NCI-H510A (cell line): ENCODE measurements around the gene CILP2.

Source experiments
- DNase-seq: peaks from one replicate; lab custom pipeline; 2025; lab: John Stamatoyannopoulos, UW

The CILP2 gene

DNA sequence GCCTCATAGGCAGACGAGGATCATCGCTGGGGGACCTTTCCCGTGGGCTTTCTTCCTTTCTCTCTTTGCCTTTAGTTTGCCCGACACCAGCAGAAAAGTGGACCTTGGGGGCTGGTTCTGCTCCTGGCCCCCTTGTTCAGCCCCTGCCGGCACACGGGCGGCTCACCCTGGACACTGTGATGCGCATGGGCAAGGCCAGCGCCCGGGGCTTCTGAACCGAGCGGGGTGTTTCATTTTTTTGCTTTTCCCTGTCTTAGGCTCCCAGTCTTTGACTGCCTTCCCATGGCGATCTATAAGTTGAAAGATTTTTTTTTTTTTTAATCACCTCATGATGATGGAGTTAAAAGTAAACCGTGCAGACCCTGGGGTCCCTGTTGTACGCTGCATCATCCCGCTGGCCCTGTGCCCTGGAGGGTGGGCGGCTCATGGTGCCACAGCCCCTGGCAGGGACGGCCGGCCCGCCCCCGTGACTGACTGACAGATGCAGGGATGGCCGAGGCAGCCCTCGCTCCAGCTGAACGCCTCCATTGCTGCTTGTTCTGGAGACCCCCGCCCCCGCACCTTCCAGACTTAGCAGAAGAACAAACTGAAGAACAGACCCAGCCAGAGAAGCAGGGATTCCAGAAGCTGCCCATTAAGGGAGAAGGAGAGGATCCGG, 32.3 kb upstream of the CILP2 start:
- no peak for DNase-seq

DNA sequence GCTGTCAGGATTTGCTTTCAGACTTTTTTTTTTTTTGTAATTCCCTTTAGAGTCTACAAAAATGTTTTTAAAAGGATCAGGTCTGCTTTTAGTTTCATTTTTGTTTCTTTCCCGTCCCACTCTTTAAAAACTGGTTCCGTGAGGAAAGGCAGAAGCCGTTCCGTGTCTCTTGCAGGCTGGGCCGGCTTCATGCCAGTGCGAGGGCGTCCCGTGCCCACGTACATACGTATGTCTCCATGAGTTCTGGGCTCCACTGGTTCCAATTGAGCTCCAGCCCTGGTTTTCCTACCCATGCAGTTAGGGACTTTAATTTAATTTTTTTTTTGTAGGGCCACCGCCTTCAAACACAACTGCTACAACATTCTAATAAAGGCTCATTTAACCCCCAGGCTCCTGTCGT, 31.5 kb upstream of the CILP2 start:
- no peak for DNase-seq

DNA sequence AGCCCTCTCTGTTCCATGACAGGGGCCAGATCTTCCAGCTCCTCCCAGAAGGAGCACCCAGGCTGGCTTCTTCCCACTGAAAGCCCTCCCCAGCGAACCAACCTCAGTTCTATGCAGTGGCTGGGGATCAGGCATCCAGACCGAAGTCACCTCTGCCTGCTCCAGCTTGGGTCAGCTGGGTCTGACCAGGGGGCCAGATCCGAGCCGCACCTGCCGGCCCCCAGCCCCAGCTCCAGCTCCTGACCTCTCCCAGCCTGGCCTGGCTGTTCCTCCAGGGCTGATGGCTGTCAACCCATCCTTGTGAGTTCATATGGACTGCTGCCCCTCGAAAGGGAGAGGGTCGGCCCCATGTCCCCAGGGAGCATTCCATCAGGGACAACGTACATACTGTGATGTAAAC, 30.7 kb upstream of the CILP2 start:
- DNase-seq = no peak

GRCh38 chr19:19508217-19508616, 29.8 kb upstream of the CILP2 start:
- DNase-seq = no peak

DNA sequence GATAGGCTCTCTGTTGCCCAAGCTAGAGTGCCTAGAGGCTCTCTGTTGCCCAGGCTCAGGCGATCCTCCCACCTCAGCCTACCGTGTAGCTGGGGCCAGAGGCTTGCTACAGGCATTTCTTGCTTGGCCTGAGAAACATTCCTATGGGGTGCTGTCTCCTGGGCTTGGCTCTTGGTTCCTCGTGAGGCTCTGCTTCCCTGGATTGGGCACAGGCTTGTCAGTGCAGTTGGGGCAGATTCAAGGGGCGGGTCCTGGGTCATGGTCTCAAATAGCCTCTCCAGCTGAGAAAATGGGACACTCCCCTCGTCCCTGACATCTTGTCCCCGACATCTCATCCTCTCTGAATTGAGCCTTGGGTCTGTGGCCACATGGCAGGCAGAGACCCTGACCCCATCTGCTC, 27.6 kb upstream of the CILP2 start:
- no peak for DNase-seq

GRCh38 chr19:19513682-19514081, 24.4 kb upstream of the CILP2 start:
- no peak for DNase-seq

DNA sequence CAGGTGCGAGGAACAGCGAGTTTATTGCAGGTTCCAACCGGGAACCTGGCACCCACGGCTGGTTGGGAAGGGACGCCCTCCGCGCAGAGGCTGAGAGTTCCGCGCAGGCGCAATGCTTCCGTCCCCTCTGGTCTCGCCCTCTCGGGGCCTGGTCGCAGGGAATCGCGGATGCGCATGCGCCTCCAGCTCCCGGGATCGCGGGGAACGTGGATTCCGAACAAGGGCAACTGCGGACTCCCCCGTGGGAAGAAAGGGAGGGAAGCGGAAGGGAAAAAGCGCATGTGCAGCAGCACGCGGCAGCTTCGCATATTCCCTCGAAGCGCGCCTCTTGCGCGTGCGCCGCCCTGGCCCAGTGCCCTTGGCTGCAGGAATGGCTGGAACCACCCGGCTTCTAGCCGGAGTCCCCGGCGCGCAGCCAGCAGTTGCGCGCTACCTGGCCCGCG, 23.8 kb upstream of the CILP2 start:
- DNase-seq = no peak

DNA sequence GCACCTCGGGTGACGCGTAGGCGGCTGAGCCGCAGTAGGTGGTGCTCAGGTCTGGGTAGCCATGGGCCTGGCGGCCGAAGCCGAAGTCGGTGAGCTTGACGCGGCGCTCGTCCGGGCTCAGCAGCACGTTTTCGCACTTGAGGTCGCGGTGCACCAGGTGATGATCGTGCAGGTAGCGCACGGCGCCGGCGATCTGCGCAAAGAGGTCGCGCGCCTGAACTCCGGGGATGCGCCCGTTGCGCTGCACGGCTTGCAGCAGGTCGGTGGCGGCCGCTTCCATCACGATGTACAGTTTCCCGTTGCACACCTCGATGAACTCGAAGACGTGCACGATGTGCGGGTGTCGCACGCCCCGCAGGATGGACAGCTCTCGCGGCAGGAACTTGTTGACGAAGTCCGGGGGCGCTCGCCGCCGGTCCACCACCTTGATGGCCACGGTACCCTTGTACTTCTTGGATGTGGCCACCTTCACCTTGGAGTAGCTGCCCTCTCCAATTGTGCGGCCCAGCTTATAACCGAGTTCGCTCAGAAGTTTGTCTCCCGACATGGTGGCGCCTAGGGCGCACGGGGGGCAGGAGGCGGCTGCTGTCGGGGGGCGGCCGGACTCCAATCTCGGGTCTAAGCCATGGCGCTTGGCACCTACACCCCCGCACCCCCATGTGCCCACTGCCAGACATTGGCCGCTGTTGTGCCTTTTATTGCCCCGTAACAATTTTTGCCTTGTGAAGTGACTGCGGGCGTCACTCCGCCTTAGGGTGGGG, 23.0 kb upstream of the CILP2 start, which contains the start of gene TSSK6:
TSS of gene TSSK6 (minus strand) at position 668 of the 761 bp plus-strand sequence. CDS start at position 547, 121 bp downstream.
- no peak for DNase-seq

GRCh38 chr19:19515642-19516519, 22.2 kb upstream of the CILP2 start, which contains the start of gene NDUFA13:
TSS of gene NDUFA13 (plus strand) at chr19:19516225. CDS start at chr19:19516239, 14 bp downstream.
- peak; percentile 80 for DNase-seq

GRCh38 chr19:19517235-19517619, 20.8 kb upstream of the CILP2 start:
- DNase-seq = no peak

DNA sequence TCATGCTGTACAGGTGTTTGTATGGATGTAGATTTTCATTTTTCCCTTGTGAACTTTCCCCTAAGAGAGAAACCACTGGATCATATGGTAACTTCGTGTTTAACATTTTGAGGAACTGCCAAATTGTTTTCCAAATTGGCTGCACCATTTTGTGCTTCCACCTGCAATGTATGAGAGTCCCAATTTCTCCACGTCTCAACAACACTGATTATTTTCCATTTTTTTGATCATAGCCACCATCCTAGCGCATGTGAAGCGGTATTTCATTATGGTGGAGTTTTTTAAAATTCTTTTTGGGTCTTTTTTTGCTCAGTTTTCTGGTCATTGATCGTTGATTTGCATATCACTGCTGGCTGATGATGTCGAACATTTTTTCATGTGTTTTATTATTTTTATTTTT, 17.1 kb upstream of the CILP2 start:
- no peak for DNase-seq

DNA sequence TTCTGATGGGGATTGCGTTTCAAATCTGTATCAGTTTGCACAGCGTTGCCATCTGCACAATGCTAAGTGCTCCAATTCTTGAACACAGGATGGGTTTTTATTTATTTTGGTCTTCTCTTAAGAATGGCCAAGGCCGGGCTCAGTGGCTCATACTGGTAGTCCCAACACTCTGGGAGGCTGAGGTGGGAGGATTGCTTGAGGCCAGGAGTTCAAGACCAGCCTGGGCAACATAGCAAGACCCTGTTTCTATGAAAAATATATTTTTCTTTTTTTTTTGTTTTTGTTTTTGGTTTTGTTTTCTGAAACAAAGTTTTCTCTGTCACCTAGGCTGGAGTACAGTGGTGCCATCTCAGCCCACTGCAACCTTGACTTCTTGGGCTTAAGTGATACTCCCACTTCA, 14.9 kb upstream of the CILP2 start:
- no peak for DNase-seq

GRCh38 chr19:19524053-19524452, 14.0 kb upstream of the CILP2 start:
- no peak for DNase-seq

DNA sequence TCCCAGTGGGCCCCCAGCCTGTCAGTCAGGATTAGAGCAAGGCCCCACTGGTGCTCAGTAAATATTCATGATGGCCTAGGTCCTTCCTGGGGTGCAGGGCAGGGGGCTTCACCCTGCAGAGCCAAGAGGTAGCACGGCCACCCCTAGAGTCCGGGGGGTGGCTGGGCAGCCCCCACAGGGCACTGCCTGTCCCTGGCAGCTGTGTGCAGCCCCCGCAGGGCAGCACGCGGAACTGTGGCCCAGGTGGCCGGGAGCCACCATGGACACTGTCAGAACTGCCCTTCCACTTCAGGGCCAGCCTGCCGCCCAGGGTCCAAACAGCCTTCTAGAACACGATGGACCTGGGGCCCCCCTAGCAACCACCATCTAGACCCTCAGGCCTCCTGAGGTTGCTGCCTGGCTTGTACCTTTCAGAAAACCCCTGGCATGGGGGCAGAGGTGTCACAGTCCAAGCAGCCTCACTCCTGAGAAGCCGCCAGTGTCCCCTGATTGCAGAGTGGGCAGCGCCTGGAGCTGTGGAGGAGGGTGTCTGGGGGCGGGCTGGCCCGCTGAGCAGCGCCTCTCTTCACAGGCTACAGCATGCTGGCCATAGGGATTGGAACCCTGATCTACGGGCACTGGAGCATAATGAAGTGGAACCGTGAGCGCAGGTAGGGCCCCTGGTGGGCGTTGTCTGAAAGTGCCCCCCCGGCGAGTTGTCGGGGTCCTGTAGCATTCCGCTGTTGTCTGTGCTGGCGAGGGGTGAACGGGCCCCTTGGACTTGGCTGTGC, 12.3 kb upstream of the CILP2 start:
- DNase-seq = no peak

- no peak for DNase-seq
Measured at GRCh38 chr19:19526581-19527370, 11.3 kb upstream of the CILP2 start.

GRCh38 chr19:19527371-19527656, 10.8 kb upstream of the CILP2 start:
- no peak for DNase-seq

DNA sequence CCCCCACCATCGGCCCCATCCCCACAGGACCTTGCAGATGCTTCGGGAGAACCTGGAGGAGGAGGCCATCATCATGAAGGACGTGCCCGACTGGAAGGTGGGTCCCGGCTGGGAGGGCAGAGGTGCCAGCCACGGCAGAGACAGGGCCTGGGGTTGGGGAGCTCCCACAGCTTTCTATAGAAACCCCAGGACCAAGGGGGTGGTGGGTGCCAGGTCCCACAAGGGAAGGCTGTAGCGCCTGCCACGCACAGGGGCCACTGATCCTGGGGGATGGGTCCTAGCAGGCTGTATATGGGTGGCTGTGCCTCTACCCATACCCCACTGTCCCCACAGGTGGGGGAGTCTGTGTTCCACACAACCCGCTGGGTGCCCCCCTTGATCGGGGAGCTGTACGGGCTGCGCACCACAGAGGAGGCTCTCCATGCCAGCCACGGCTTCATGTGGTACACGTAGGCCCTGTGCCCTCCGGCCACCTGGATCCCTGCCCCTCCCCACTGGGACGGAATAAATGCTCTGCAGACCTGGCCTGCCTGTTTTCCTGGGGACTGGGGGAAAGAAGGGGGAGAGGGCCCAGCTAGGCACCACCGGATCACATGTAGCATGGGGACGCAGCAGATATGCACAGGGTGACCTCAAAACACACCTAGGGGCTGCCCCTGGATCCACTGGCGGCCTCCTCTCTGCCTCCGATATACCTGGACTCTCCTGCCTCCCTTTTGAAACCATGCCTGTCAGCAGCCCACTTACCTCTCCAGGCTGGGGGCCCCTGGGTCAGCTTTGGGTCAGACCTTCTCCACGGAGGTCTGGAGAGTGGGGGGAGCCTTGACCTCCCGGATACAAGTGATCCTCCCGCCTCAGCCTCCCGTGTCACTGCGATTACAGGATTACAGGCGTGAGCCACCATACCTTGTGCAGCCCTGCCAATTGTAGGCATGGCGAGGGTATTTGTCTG, 10.1 kb upstream of the CILP2 start:
- no peak for DNase-seq

DNA sequence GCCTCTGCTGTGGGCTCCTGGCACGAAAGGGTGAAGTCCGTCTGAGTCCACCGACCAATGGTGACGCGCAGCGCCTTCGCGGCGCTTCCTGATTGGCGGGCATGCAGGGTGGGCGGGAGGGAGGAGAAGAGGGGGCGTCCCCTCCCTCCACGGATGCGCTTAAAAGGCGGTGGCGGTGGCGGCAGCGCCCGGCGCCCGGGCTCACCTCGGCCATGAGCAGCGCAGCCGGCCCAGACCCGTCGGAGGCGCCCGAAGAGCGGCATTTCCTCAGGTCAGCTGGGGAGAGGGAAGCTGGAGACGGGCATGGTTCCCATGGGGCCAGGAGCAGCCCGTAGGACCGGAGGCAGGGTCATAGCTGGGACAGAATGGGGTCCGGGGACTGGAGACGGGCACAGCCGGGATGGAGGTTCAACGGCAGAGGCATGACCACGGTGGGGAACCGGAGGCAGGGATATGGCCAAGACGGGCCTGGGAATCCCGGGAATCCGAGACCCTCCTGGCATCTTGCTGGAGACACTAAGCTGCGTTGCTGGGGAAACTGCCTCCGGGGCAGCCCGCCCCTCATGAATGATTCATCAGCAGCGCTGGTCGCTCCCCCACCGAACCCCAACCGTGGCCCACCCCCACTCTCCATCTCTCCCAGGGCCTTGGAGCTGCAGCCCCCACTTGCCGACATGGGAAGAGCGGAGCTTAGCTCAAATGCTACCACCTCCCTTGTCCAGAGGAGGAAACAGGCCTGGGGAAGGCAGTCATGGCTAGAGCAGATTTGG, 9.2 kb upstream of the CILP2 start, which contains the start of gene YJEFN3:
TSS of gene YJEFN3 (plus strand) at position 191 of the 770 bp plus-strand sequence. CDS start at position 213, 22 bp downstream.
- DNase-seq = no peak
